Ishikawa (cell line): ENCODE measurements around the gene RPUSD1.
A peak's percentile ranks its signal among the peaks of the same experiment; 100 is the strongest.

ENCODE experiments used
- CEBPB ChIP-seq: IDR thresholded peaks from 2 replicates; pipeline ENCODE4 v1.6.1; 2012
- CREB1 ChIP-seq: IDR thresholded peaks from 2 replicates; pipeline ENCODE4 v1.6.1; 2012; ENCODE audit warnings: low read depth
- EGR1 ChIP-seq: IDR thresholded peaks from 2 replicates; pipeline ENCODE4 v1.6.1; 2012
- EP300 ChIP-seq: IDR thresholded peaks from 2 replicates; pipeline ENCODE4 v1.6.1; 2012; ENCODE audit warnings: borderline replicate concordance
- FOXM1 ChIP-seq: IDR thresholded peaks from 2 replicates; pipeline ENCODE4 v1.6.1; 2012; ENCODE audit warnings: low read depth, borderline replicate concordance
- NFIC ChIP-seq: IDR thresholded peaks from 2 replicates; pipeline ENCODE4 v1.6.1; 2012
- RAD21 ChIP-seq: IDR thresholded peaks from 2 replicates; pipeline ENCODE4 v1.6.1; 2012; ENCODE audit warnings: low read depth
- REST ChIP-seq: IDR thresholded peaks from 2 replicates; pipeline ENCODE4 v1.6.1; 2012; ENCODE audit warnings: low read depth, mild to moderate bottlenecking
- TAF1 ChIP-seq: IDR thresholded peaks from 2 replicates; pipeline ENCODE4 v1.6.1; 2012; ENCODE audit warnings: low read depth, mild to moderate bottlenecking
- TCF12 ChIP-seq: IDR thresholded peaks from 2 replicates; pipeline ENCODE4 v1.6.1; 2012; ENCODE audit warnings: low read depth
- TEAD4 ChIP-seq: IDR thresholded peaks from 2 replicates; pipeline ENCODE4 v1.6.1; 2012
- YY1 ChIP-seq: IDR thresholded peaks from 2 replicates; pipeline ENCODE4 v1.6.1; 2012; ENCODE audit warnings: low read depth
- ZBTB7A ChIP-seq: IDR thresholded peaks from 2 replicates; pipeline ENCODE4 v1.6.1; 2012; ENCODE audit warnings: low read depth
- TF ChIP-seq, protein P1 (sequence below): IDR thresholded peaks from 2 replicates; pipeline ENCODE4 v1.6.1; 2012
- TF ChIP-seq, protein P2 (sequence below): IDR thresholded peaks from 2 replicates; pipeline ENCODE4 v1.6.1; 2012

Gene RPUSD1

DNA sequence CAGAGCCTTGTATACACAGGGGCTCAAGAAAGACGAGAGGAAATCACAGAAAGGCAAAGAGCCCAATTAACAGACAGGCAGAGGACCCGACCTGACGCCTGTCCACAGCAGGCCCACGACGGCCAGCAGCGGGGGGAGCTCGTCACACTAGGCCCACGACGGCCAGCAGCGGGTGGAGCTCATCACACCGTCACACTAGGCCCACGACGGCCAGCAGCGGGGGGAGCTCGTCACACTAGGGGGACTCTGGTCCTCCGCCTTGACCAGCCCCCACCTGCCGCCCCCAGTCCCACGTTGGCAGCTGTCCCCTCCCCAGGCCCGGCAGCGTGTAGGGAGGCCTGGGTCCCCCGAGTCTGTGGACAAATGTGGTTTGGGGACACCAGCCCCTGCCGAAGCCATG is 36.0 kb upstream of the RPUSD1 start:
- TF ChIP-seq TCF12 (no peak), EGR1 (no peak), TAF1 (no peak), YY1 (no peak), TEAD4 (no peak)
- TF ChIP-seq, protein P1, sequence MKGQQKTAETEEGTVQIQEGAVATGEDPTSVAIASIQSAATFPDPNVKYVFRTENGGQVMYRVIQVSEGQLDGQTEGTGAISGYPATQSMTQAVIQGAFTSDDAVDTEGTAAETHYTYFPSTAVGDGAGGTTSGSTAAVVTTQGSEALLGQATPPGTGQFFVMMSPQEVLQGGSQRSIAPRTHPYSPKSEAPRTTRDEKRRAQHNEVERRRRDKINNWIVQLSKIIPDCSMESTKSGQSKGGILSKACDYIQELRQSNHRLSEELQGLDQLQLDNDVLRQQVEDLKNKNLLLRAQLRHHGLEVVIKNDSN, result no peak

DNA sequence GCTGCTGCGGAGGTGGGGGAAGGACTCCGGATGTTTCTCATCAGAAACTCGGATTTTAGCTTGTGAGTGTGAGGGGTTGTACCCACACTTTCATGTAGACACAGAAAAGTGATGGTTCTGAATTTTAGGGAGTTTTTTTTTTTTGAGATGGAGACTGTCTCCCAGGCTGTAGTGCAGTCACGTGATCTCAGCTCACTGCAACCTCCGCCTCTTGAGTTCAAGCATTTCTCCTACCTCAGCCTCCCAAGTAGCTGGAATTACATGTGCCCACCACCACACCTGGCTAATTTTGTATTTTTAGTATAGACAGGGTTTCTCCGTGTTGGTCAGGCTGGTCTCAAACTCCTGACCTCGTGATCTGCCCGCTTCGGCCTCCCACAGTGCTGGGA is 34.7 kb upstream of the RPUSD1 start:
- TF ChIP-seq CREB1 (no peak), EGR1 (no peak), TCF12 (no peak)
- TF ChIP-seq, protein P2, sequence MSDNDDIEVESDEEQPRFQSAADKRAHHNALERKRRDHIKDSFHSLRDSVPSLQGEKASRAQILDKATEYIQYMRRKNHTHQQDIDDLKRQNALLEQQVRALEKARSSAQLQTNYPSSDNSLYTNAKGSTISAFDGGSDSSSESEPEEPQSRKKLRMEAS, result no peak

GRCh38 chr16:822174-822908 is 34.2 kb upstream of the RPUSD1 start:
- TF ChIP-seq, protein P2, result peak; percentile 47; the same call in 1 of the 2 replicates
- TF ChIP-seq, protein P1, result peak; percentile 53; the same call in 1 of the 2 replicates
- TF ChIP-seq CEBPB, result no peak

- TF ChIP-seq TAF1 (no peak), REST (no peak), RAD21 (no peak), TEAD4 (no peak), CEBPB (no peak), YY1 (no peak), FOXM1 (no peak)
- TF ChIP-seq, protein P1, result no peak
- TF ChIP-seq, protein P2, result no peak
Measured at GRCh38 chr16:821751-822150, 33.6 kb upstream of the RPUSD1 start.

- no peak for TF ChIP-seq TCF12
- TF ChIP-seq ZBTB7A, result no peak
- TF ChIP-seq EP300, result no peak
- no peak for TF ChIP-seq YY1
- no peak for TF ChIP-seq TEAD4
- TF ChIP-seq EGR1, result no peak
- TF ChIP-seq CEBPB, result no peak
- no peak for TF ChIP-seq TAF1
- no peak for TF ChIP-seq NFIC
- TF ChIP-seq RAD21, result no peak
- TF ChIP-seq, protein P2, result no peak
- TF ChIP-seq REST, result no peak
- TF ChIP-seq FOXM1, result no peak
- TF ChIP-seq CREB1, result no peak
Measured at GRCh38 chr16:820748-821147, 32.6 kb upstream of the RPUSD1 start.

DNA sequence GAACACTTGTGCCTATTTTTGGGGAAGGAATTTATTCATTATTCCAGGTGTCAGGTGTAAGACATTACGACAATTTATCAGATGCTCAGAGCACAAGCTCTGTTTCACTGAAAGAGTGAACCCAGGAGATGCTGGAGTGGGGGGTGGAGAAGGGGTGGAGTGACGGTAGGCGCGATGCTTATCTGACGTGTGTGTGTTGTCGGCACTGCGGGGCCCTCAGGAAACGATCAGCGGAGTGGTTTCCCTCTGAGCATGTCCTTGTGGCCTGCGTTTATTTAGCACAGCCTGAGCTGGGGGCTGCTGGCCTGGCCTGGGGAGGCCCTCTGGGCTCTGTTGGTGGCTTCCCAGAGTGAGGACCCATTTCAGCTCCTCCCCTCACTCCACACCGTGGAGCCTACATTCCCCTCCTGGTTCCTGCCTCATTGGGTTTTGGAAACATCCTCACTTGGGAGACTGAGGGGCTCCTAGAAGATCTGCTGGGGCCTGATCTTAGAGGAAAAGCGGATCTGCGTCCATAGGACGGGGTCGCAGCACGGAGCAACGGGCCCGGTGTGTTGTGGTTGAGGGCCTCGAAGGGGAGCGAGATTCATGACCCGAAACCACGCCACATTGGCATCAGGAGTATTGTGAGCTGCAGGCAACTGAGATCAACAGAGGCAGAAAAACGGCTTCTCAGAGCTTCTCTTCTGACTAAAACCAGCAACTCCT is 31.3 kb upstream of the RPUSD1 start:
- TF ChIP-seq CEBPB (no peak), RAD21 (no peak), YY1 (no peak), NFIC (no peak), FOXM1 (no peak), CREB1 (no peak)
- TF ChIP-seq, protein P1, result no peak
